Panc1 (cell line): ENCODE results near the gene OXCT2. TPM values are rescaled to one million over a fixed set of nuclear protein-coding genes. Genes with fewer than 3 reads are reported as not detected.

ENCODE experiments used
- ATAC-seq: fragments of 200-7000 bp; cut with Tn5 transposase; 2 replicates; pipeline ENCODE4 v1.9.1; 2020; ENCODE audit warnings: mild to moderate bottlenecking, moderate library complexity
- BruUV-seq: library from RNA; stranded (reverse); fragments of 400-500 nt; replicated peaks from 2 replicates; lab custom pipeline; 2021; lab: Mats Ljungman, UMichigan
- CTCF ChIA-PET: fragments of 300-600 bp; sonication (Branson Sonifier 250); formaldehyde crosslinking; loops from one replicate; lab custom pipeline; 2022; ENCODE audit warnings: antibody characterized with exemption; lab: Charles Lee
- POLR2A ChIA-PET: fragments of 300-600 bp; sonication (Branson Sonifier 250); formaldehyde crosslinking; loops from one replicate; lab custom pipeline; 2022; ENCODE audit warnings: antibody characterized with exemption; lab: Charles Lee
- DNase-seq: peaks from one replicate; pipeline ENCODE4 v3.0.0-alpha.2; 2010; ENCODE audit warnings: low read depth, low spot score
- H3K27ac ChIP-seq: 2 replicates; pipeline ENCODE4 v1.5.1; 2011; ENCODE audit warnings: mild to moderate bottlenecking, low read length, inconsistent platforms
- H3K27me3 ChIP-seq: fragments of 200-500 bp; sonication (Bioruptor generic); 2 replicates; pipeline ENCODE4 v1.6.0; 2014; ENCODE audit warnings: low read length, inconsistent platforms; ENCODE audit not compliant: control insufficient read depth, insufficient read depth
- H3K36me3 ChIP-seq: fragments of 200-500 bp; sonication (Bioruptor generic); 2 replicates; pipeline ENCODE4 v1.5.1; 2014; ENCODE audit warnings: inconsistent platforms, mild to moderate bottlenecking, low read length, moderate library complexity; ENCODE audit not compliant: control insufficient read depth, insufficient read depth
- H3K4me1 ChIP-seq: 2 replicates; pipeline ENCODE4 v1.5.1; 2011; ENCODE audit warnings: inconsistent platforms, mild to moderate bottlenecking, low read length, moderate library complexity; ENCODE audit not compliant: control insufficient read depth, insufficient read depth
- H3K4me3 ChIP-seq, 2 experiments: 2 replicates each; pipeline ENCODE4 v1.5.1; 2011 to 2012; ENCODE audit warnings: low read depth in 2 of 2, low read length in 2 of 2, mild to moderate bottlenecking in 2 of 2, inconsistent platforms in 1 of 2, moderate library complexity in 1 of 2
- H3K9me3 ChIP-seq: fragments of 200-500 bp; sonication (Bioruptor generic); 2 replicates; pipeline ENCODE4 v1.5.1; 2014; ENCODE audit warnings: low read depth, mild to moderate bottlenecking, inconsistent platforms, low read length, moderate library complexity; ENCODE audit not compliant: control insufficient read depth, insufficient read depth
- POLR2AphosphoS5 ChIP-seq: IDR thresholded peaks from 2 replicates; pipeline ENCODE4 v1.6.1; 2012; ENCODE audit warnings: mild to moderate bottlenecking, low read depth, low read length, moderate library complexity
- SIN3A ChIP-seq: IDR thresholded peaks from 2 replicates; pipeline ENCODE4 v1.6.1; 2012; ENCODE audit warnings: low read depth, mild to moderate bottlenecking, low read length, moderate library complexity, borderline replicate concordance; ENCODE audit not compliant: insufficient read depth
- TCF7L2 ChIP-seq: IDR thresholded peaks from 2 replicates; pipeline ENCODE4 v1.6.1; 2011; ENCODE audit warnings: mild to moderate bottlenecking, low read depth, low read length, inconsistent platforms
- in situ Hi-C: cut with HindIII; loops from 2 replicates; pipeline ENCODE4 v1.10.0; 2016; ENCODE audit warnings: low sequenced_read_pairs, low pct_unique_long_range_greater_than_20kb
- intact Hi-C: fragments of 100-400 bp; cut with micrococcal nuclease; formaldehyde crosslinking; loops from one replicate; pipeline ENCODE4 v1.10.0; 2022; ENCODE audit not compliant: unreplicated experiment
- total RNA-seq: library from RNA; stranded (reverse); gene quantifications from one replicate; pipeline ENCODE4 v1.2.1, GENCODE V29; 2021; ENCODE audit not compliant: unreplicated experiment
- TF ChIP-seq, protein P1 (sequence below): fragments of 450-650 bp; IDR thresholded peaks from 2 replicates; pipeline ENCODE4 v1.5.1; 2017; ENCODE audit warnings: mild to moderate bottlenecking
- TF ChIP-seq, protein P2 (sequence below), 2 experiments: IDR thresholded peaks; 2 replicates each; pipeline ENCODE4 v1.6.1; 2011 to 2012; ENCODE audit warnings: low read depth in 2 of 2, control low read depth in 1 of 2, low read length in 1 of 2, mild to moderate bottlenecking in 1 of 2, moderate library complexity in 1 of 2; ENCODE audit not compliant: insufficient read depth in 1 of 2

OXCT2 gene
- total RNA-seq, 1 experiment from 2014 or later, result 1.9 TPM

DNA sequence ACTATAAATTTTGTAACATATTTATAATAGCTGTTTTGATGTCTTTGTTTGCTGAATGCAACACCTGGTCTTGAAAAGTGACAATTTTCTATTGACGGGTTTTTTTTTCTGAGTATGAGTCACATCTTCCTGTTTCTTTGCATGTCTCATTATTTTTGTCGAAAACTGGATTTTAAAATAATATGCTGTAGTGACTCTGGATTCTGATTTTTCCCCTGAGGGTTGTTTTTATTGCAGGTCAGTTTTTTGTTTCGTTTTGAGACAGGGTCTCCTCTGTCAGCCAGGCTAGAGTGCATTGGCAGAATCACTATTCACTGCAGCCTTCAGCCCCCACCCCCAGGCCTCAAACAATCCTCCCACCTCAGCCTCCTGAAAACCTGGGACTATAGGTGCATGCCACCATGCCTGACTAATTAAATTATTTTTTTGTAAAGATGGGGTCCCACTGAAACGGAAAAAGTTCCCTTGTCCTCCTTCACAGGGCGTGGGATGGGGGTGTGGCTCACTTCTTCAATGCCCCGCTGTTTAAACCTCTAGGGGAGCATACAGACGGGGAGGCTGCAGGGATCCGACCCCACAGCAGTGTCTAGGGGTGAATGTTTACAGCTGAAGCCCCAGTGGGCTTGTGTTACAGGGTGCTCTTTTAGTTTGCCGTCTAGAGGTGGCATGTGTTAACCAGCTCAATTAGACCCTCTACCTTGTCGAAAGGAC lies 43.8 kb downstream of the OXCT2 start:
- in situ Hi-C loops (no loop called here), intact Hi-C loops (no loop called here)
- BruUV-seq, result no TSS peak
- Histone ChIP-seq H3K27me3 (peaks cover 8% of the 10 kb centered on the region), H3K27ac (no peak overlapping the region), H3K36me3 (no peaks in the 10 kb centered on the region), H3K4me3 (no peak overlapping the region), H3K9me3 (no peaks in the 10 kb centered on the region), H3K4me1 (no peaks in the 10 kb centered on the region)
- ATAC-seq (no peak), DNase-seq (no peak)
- ChIA-PET POLR2A (no interaction called here), CTCF (interaction anchor here (0.6 kb wide), 1 partner anchor 11 kb away, joined by 3 read pairs; the partner anchor contains the start of gene PPIE)
- no peak for TF ChIP-seq SIN3A
- TF ChIP-seq, protein P1, sequence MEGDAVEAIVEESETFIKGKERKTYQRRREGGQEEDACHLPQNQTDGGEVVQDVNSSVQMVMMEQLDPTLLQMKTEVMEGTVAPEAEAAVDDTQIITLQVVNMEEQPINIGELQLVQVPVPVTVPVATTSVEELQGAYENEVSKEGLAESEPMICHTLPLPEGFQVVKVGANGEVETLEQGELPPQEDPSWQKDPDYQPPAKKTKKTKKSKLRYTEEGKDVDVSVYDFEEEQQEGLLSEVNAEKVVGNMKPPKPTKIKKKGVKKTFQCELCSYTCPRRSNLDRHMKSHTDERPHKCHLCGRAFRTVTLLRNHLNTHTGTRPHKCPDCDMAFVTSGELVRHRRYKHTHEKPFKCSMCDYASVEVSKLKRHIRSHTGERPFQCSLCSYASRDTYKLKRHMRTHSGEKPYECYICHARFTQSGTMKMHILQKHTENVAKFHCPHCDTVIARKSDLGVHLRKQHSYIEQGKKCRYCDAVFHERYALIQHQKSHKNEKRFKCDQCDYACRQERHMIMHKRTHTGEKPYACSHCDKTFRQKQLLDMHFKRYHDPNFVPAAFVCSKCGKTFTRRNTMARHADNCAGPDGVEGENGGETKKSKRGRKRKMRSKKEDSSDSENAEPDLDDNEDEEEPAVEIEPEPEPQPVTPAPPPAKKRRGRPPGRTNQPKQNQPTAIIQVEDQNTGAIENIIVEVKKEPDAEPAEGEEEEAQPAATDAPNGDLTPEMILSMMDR, result no peak
- no peak for TF ChIP-seq POLR2AphosphoS5
- no peak for TF ChIP-seq TCF7L2
- TF ChIP-seq, protein P2, sequence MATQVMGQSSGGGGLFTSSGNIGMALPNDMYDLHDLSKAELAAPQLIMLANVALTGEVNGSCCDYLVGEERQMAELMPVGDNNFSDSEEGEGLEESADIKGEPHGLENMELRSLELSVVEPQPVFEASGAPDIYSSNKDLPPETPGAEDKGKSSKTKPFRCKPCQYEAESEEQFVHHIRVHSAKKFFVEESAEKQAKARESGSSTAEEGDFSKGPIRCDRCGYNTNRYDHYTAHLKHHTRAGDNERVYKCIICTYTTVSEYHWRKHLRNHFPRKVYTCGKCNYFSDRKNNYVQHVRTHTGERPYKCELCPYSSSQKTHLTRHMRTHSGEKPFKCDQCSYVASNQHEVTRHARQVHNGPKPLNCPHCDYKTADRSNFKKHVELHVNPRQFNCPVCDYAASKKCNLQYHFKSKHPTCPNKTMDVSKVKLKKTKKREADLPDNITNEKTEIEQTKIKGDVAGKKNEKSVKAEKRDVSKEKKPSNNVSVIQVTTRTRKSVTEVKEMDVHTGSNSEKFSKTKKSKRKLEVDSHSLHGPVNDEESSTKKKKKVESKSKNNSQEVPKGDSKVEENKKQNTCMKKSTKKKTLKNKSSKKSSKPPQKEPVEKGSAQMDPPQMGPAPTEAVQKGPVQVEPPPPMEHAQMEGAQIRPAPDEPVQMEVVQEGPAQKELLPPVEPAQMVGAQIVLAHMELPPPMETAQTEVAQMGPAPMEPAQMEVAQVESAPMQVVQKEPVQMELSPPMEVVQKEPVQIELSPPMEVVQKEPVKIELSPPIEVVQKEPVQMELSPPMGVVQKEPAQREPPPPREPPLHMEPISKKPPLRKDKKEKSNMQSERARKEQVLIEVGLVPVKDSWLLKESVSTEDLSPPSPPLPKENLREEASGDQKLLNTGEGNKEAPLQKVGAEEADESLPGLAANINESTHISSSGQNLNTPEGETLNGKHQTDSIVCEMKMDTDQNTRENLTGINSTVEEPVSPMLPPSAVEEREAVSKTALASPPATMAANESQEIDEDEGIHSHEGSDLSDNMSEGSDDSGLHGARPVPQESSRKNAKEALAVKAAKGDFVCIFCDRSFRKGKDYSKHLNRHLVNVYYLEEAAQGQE (IDR thresholded peaks at IDR 0.05; ENCODE audit: insufficient read depth in 1 of 2, low read depth in 2 of 2, low read length in 1 of 2), result no peak

DNA sequence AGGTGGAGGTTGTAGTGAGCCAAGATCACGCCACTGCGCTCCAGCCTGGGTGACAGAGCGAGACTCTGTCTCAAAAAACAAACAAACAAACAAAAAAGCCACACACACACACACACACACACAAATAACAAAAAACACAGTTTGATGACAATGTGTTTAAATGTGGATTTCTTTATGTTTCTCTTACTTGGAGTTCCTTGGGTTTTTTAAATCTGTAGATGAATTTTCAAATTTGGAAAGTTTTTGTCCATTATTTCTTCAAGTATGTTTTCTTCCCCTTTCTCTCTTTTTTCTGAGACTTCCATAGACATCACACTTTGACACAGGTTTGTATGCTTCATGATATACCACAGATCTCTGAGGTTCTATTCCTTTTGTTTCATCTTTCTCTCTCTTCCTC lies 44.5 kb downstream of the OXCT2 start:
- Histone ChIP-seq H3K4me1 (no peaks in the 10 kb centered on the region), H3K27me3 (peaks cover 8% of the 10 kb centered on the region), H3K36me3 (no peaks in the 10 kb centered on the region), H3K27ac (no peak overlapping the region), H3K4me3 (no peak overlapping the region), H3K9me3 (no peaks in the 10 kb centered on the region)
- DNase-seq, result no peak
- no TSS peak for BruUV-seq
- TF ChIP-seq, protein P2 (IDR thresholded peaks at IDR 0.05; ENCODE audit: insufficient read depth in 1 of 2, low read depth in 2 of 2, low read length in 1 of 2), result no peak
- TF ChIP-seq POLR2AphosphoS5 (no peak), TCF7L2 (no peak), SIN3A (no peak)
- TF ChIP-seq, protein P1, result no peak
- no peak for ATAC-seq
- in situ Hi-C loops, result no loop called here
- ChIA-PET CTCF (interaction anchor here (0.8 kb wide), 1 partner anchor 302 kb away, joined by 5 read pairs; no protein-coding TSS in a partner anchor), POLR2A (no interaction called here)
- intact Hi-C loops, result no loop called here
